Stimulated activated CD4-positive, alpha-beta T cell treated with anti-CD3 and anti-CD28 coated beads, Interleukin-1b, Interleukin-23, amount 100 ng/mL, for 48 hours (primary cell): ENCODE results near the gene ISYNA1.

Source experiments
- DNase-seq: peaks from one replicate; pipeline ENCODE4 v3.0.0-alpha.2; 2020

ISYNA1 gene

DNA sequence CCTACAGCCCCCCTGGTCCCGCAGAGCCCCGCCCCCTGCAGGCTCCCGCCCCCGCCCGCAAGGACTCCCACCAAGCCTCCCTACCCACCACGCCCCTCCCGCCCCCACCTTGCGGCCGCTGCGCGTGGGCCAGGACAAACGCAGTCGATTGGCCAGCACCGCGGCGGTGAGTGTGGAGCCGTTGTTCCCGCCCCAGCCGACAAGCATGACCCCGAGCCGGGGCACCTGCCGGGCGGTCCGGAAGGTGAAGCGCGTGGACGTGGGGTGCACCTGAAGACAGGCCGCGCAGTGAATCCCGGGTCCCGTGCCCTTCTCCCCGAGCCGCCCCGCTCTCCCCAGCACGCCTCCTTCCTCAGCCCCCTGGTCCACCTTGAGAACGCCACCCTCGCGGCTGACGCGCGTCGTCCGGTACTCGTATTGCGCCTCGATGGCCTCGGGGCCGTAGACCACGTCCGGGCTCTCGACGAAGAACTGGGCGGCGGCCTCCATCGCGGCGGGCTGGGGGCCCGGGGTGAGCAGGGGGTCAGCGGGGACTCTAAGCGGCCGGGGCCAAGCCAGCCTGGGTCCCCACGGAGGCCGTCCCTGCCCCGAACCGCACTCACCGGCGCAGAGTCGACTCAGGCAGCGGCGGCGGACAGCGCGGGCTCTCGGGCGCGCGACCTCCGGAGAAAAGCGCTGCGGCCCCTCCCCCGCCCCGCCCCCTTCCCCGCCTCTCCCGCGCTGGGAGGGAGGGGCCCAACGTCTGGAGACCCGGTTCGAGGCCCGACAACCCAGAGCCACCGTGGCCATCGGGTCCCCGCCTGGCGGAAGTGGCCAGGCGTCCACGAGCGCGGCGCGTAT, at the start of gene ISYNA1:
TSS of gene ISYNA1 (minus strand) at position 643 of the 840 bp plus-strand sequence. CDS start at position 489, 154 bp downstream.
- DNase-seq: peak; percentile 37

DNA sequence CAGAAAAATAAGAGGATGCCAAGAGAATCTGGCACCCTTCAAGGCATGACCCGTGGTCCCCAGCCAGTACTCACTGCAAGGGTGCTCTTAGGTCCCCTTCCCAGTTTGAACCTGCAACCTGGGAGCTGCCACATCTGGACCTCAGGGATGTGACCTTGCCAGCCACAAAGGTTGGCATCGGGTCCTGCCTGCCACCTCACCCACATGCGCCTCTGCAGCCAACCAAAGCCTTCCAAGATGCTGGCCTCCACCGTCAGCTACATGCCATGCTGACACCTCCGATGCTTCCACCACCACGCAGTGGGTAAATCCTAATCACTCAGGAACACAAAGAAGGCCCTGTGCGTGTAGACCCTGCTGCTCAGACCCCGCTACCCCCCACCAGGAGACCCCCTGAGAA, 48.8 kb upstream of the ISYNA1 start:
- no peak for DNase-seq

DNA sequence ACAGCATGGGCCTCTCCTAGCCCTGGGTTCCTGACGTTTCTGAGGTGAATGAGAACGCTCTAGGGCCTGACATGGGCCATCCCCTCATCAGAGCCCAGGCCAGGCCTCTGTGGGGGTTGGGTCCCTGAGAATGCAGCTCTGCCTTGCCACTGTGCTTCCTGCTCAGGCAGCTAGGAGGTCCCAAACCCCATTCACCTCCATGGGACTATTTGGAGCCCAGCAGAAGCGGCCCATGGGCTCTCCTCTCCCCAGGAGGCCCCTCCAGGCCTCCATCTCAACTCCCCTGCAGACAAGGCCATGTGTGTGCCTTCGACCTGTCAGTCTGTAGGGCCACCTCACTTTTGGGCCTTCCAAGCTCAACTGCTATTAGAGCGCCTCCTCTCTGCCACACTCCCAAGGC, 47.1 kb upstream of the ISYNA1 start:
- DNase-seq: no peak

DNA sequence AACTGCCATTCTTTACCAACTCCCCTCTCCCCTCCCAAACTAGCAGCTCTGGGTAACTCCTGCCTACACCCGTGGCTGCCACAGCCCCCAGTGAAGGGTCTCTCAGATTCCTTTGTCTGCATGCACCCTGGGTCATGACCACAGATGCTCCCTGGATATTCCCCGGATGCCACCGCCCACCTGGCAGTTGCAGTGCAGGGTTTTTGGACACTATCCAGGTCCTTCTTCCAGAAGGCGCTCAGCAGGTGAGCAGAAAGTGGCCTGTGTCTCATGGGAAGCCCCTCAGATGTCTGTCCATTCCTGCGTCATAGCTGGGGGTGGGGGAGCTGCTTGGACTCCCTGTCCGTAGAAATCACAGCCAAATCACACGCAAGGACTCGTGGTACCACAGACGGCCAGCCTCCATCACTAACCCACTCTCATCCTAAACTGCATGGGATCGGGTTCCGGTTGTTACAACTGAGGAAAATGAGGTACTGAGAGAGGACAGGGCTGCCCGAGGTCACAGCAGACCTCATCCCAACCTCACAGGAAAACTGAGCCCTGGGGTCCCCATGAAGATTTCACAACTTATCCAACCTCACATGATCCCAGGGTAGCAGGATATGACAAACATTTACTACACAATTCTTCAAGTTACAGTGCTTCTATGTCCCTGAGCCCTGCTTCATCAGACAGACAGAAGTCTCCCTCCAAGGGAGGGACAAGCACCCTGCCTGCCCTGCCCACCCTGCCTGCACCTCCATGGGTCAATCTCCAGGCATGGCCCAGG, 45.4 kb upstream of the ISYNA1 start:
- DNase-seq: no peak

DNA sequence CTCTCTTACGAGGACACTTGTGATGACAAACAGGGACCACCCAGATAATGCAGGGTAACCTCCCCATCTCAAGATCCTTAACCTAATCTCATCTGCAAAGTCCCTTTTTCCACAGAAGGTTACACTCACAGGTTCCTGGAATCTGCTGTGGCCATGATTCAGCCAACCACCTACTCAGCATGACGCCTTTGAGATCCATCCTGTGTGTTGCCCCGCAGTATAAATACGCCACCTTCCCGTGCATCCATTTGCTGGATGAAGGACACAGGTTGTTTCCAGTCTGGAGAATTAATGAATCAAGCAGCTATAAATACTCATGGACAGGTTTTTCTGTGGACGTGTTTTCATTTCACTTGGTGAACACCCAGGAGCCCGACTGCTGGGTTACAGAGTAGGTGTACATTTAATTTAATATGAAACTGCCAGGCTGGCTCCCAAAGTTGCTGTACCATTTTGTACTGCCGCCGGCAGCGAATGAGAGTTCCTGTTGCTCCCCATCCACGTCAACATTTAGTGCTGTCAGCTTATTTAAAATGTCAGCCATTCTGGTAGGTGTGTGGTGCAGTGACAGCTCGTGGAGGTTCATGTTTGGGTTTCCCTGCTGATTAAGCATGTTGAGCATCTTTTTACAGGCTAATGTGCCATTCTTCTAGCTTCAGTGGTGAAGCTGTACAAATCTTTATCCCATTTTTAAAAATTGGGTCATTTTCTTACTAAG, 43.7 kb upstream of the ISYNA1 start:
- peak; percentile 51 for DNase-seq

DNA sequence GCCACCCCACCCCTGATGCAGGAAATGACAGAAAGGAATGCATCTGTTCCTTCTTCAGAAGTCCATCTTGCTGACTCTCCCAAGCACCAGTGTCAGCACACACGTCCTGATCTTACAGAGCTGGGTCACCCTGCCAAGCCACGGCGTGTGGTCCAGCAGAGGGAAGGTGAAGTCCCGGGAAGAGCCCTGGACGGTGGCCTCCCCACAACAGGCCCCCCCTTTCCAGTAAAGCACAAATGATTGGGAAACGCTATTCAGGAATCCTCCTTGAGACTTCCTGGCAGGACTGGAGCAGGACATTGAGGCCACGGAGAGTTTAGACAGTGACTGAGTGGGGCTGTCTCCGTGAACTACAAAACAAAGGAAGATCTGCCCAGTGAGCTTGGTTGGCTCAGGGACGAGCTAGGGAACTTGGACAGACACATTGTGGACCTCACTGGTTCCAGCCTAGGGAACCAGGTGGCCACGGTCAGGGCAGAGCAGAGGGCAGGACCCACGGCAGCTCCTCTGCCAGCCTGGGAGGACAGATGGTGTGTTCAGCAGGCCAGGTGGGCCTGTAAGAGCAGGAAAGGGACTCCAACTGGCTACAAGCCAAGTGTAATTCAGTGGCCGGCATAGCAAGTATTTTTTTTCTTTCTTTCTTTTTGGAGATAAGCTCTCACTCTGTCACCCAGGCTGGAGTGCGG, 42.2 kb upstream of the ISYNA1 start:
- no peak for DNase-seq

DNA sequence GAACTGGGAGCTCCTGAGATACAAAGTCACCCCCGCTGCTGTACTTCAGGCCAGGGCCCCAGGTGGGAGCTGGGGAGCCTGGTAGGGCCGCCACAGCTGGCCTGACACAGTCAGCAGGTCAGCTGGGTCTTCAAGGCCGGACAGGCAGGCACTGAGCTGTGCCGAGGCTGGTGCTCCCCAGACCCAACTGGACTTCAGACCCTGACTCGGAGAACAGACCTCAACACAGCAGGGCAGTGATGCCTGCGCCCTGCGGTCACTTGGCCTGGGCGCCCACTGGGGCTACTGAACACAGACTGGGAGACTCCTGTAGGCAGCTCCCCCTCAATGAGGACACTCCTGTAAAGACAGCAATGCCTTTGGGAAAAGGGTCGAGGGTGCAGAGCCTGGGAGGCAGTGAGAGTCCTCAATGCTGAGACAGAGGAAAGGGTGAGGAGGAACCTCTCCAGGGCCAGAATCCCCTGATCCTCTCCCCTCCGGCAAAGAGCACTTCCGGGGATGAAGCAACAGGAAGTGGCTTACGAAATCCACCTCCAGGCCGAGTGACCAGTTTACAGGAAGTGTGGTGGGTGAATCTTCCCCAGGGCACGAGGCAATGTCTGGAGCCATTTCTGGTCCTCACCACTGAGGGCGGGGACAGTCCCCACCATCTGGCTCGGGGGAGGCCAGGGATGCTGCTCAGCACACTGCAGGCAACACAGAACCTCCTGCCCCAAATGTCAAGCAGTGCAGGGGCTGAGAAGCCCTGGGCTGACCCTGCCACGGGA, 40.8 kb upstream of the ISYNA1 start:
- DNase-seq: peak; percentile 86

DNA sequence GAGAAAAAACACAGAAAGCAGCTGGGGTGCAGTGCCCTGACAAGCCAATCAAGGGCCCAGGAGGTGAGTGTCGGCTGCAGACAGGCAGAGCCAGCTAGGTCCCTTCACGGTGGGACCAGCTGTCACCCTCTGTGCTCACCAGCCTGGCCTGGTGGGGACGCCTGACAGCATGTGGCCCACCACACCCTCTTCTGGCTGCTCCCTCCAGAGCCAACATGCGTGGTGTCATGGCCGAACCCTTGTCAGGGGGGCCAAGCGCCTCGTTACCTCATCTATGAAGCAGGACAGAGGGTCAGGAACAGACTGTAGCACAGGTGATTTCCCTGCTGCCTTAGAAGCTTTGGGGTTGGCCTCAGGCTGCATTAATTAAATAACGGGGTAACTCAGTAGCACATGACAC, 40.0 kb upstream of the ISYNA1 start:
- DNase-seq: no peak

DNA sequence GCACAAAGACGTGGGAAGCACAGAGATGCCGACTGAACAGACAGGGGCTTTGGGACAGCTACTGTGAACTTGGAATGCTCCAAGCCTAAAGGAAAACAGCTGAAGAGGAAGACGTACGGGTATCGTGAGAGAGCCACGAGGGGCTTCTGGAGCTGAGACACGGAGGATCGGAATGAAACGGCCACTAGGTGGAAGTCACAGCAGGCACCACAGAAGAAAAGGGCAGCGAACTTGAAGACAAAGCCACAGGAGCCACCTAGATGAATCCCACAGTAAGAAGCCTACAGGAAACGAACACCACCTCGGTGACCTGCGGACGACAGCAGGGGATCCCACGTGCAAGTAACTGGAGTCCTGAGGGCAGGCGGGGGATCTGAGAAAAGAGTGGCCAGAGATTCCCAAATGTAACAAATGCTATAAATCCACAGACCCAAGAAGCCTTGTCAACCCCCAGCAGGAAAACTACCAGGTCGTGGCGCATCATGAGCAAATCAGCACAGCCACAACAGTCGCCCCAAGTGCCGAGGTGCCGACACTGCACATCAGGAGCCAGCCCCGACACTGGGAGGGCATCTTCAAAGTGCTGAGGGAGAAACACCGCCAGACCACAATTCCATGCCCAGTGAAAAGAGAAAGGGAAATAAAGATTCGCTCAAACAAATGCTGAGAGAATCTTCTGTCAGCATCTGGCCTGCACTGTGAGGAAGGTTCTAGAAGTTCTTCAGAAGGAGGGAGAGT, 39.3 kb upstream of the ISYNA1 start:
- no peak for DNase-seq

DNA sequence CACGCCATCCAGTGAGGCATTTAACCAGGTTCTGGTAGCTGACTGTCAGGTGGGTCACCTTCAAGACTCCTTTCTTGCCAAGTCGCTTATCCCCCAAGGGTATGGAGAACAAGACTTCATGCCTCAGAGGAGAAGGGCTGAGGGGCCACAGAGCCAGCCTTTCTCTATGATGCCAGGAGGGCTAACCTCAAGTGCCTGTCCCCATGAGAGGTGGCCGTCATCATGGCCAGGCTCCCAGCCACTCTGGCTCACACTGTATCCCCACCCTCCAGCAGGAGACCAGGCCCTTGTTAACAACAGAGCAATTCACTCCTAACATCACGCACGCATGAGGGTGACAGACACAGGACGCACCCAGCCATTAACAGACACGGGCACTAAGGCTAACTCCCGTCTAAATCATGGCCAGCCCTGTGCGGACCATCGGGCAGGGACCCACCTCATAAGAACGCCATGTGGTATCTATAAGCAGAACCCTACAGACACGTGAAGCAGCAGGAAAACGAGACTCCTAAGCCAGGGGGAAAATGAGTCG, 38.6 kb upstream of the ISYNA1 start:
- no peak for DNase-seq

DNA sequence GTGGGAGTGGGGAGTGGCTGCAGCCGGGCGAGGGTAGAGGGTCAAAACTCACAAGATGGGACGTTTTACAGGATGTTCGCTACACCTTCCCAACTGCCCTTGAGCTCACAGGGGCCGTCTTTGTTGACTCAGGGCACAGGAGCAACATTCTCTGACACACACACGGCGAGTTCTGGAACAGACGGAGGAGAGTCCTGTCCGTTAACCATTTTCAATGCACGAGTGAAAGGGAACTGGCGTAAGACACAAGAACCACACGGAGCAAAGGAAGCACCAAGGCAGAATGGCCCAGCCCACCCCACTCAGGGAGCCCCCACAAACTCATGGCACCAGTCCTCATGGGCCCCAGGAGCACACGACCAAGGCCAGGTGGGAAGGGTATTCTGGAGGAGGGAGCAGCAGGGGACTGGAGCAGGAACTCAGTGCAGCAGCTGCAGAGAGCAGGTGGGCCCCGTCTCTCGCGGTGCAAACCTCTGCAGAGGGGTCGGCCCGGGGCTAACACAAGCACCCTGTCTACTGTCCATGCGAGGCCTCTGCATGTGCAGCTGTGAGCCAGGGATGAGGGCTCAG, 37.9 kb upstream of the ISYNA1 start:
- no peak for DNase-seq

DNA sequence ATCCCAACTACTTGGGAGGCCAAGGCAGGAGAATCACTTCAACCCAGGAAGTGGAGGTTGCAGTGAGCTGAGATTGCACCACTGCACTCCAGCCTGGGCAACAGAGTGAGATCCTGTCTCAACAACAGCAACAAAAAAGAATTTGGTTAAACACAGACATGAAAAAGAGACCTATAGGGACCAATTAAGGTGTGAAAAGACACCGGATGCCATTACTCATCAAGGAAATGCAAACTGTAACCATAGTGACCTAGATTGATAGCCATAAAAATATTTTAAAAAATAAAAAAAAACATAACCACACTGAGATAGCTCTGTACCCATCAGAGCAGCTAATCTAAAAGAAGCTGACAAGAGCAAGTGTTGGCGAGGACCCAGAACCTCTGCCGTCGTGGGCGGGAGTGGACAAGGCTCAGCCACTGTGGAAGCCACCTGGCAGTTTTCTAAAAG, 37.1 kb upstream of the ISYNA1 start:
- DNase-seq: no peak

DNA sequence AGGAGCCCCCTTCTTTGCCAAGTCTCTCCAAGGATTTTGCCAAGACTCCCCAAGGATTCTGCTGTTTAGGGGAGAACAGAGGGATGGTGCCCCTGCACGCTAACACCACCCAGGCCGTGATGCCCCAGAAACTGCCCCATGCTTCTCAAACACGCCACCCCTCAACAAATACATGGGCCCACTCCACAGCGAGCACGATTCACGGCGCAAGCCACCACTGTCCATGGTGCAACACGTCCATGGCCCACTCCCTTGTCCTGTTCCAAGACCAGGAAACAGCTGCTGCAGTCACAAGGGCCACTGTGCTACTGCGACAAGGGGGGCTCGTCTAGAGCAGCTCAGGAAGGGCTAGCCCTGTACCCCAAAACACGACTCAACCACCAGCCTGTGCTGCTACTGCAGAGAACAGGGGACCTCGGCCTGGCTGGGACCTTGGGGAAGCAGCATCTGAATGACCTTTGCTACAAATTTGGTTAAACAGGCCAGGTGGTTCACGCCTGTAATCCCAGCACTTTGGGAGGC, 36.5 kb upstream of the ISYNA1 start:
- DNase-seq: no peak

DNA sequence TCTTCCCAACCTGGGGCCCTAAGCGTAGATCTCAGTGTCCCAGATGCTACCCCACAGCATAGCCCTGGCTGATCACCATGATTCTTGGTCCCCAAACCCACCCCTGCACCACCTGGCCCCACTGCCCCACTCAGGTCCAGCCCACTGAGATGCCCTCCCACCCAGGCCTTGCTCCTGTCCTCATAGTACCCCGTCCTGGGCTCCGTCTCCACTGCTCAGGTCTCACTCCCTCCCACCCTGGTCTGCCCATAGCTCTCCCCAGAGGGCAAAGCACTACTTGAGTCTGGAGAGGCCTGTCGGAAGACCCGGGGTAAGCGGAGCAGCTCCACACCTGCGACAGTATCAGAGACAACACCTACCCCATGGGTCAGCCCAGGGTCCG, 35.8 kb upstream of the ISYNA1 start:
- no peak for DNase-seq

DNA sequence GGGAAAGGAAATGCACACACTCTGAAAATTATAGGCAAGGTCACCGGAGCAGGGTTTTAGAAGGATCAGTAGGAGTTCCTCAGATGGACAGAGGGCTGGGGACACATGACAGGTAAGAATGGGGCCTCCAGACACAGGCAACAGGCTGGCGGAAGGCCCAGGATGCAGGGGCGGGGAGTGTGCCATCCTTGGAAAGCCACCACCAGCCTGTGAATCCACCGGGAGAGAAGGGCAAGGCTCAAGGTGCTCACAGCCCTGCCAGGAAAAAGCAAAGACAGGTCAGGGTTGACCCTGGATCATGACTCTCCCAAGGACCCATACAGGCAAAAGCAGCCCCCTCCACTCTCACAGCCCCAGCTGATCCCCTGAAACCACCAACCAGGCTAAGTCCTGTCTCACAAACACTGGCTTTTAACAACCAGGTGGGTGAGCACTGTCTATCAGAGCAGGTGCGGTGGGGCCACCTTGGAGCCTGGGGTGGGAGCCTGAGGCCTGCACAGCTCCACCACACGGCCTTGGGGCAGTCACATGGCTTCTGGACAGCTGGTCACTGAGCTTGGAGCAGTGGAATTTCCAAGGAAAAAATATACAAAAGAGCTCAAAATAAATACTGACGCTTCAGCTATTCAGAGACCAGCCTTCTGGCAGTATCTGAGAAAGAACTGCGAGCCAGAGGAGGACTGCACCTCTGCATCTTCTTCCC, 35.2 kb upstream of the ISYNA1 start:
- no peak for DNase-seq

DNA sequence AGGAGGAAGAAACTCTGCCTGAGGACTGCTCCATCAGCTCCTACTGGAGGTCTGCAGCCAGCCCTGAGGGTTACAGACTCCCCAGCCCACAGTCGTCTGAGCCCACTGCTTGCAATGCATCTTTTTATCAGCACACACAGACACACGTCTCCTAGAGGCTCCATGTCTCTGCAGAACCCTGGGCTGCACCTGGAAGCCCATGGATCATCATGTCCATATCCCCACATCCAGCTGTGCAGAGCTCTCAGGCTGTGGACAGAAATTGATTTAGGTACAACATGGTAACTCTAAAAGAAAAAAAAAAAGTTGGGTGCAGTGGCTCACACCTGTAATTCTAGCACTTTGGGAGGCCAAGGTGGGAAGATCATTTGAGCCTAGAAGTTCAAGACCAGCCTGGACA, 32.9 kb upstream of the ISYNA1 start:
- DNase-seq: no peak

DNA sequence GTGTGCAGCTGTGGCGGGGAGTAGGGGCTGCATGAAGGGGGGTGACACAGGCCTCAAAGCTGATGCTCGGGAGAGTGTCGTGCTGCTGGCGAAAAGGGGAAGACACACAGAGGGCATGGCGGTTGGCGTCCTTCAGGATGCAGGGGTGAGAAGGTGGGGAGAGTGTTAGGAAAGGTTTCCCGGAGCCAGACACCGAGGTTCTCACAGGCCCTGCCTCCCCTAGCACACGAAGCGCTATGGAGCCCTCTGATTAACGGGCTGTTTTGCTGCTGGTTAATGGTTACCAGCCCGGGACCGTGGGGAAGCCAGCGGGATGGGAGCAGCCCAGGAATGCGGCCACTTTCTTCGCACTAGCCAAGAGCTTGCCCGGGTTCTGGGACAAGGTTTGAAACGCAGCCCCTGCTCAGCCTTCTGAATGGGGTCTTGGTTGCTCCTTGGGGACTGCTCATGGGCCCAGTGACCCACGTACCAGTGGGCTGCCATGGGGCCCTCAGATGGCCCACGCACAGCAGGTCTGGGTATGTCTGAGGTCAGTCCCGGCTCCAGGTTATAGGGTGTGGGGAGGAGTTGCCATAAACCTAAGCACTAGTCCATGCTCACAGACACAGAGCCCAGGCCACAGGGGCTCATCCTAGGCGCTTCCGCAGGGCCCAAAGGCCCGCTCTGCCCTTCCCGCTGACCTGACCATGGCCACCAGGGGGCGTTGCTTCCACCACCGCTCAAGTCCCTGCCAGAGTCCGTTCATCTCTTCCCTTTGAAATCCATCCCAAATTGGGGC, 31.3 kb upstream of the ISYNA1 start:
- peak; percentile 55 for DNase-seq

DNA sequence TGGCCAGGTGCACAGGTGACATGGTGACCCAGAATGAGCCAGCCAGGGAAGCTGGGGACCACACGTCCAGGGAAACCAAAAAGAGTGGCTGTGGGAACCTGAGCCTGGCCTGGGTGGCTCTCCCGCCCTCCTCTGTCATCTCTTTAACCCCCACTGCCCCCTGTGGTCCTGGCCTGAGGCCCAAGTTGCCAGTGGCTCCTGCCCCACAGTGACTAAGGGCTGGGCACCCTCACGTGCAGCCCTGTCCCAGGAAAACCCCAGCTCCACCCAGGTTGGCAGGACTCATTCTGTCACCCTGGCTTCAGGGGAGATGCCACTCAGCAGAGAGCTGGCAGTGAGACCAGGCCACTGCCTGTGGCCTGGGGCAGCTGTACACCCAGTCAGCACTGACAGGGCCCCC, 30.6 kb upstream of the ISYNA1 start:
- no peak for DNase-seq

DNA sequence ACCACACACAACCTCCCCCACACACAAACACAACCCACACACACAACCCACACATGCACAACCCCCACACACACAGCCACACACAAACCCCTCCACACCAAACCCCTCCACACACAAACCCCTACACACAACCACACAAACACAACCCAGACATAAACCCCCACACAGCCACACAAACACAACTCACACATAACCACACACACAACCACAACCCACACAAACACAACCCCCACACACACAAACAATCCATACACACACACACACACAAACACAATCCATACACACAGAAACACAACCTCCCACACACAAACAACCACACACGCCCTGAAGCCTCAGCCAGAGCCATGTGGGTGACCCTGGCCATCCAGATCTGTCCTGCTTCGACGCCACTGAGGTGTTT, 30.0 kb upstream of the ISYNA1 start:
- DNase-seq: no peak
